ENCODE measurements around the gene LIN28A. TPM values are rescaled to one million over a fixed set of nuclear protein-coding genes. Genes with fewer than 3 reads are reported as not detected.
"Not testable (repeated sequence)": the region's sequence is repeated elsewhere in the genome, so short reads cannot be mapped to it uniquely, and the experiment has no call there.

The LIN28A gene
- total RNA-seq, 1 donor from 2014 or later = 43.7 TPM

DNA sequence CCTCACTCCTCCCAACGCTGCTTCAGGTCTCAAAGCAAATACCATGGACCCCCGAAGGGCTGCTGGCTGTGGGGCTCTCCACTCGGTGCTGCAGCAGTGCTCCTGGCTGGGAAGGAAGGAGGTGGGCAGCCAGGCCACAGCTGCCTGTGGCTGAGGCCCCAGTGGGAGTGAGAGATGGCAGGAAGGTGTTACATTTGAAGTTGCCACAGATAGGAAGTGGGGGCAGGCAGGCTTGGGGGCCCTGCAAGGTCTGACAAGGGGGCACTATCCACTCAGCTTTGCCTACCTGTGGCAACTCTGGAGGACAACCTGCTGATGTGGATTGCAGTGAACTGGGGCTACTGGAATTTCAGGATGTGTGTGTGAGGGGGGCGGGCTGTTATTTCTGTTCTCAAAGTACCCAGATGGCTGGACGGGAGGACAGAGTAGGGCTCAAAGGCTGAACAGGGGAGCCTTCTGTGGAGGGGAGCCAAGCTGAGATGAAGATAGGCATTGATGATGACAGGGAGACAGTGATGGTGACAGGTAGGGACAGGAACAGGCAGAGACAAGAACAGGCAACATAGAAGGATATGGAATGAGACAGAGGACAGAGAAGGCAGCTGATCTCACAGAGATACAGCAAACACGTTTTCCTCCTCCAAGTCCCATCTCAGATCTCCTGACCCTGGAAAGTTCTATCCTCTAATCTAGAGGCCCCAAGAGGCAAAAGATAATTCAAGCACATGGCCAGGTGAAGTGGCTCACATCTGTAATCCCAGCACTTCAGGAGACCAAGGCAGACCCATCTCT lies 39.8 kb upstream of the LIN28A start:
- H3K27me3 ChIP-seq (ENCODE audit: insufficient read depth, low read length) = no peaks in the 10 kb centered on the region
- H3K36me3 Mint-ChIP-seq (ENCODE audit: low read depth, unreplicated experiment) = no peaks in the 10 kb centered on the region
- no peaks in the 10 kb centered on the region for H3K9me3 ChIP-seq (ENCODE audit: insufficient read depth, low read depth, low read length)
- TF ChIP-seq EZH2 (IDR thresholded peaks at IDR 0.05; ENCODE audit: insufficient read depth, low read length) (no peak), CTCF (IDR thresholded peaks at IDR 0.05; ENCODE audit: insufficient read depth, low read depth, low read length) (no peak)
- H3K79me2 ChIP-seq (ENCODE audit: insufficient read depth, low read length) = no peaks in the 10 kb centered on the region
- no peak for DNase-seq (ENCODE audit: low read depth)
- H2AFZ ChIP-seq (ENCODE audit: low read depth, low read length) = no peak overlapping the region
- no peaks in the 10 kb centered on the region for H3K9me3 Mint-ChIP-seq (ENCODE audit: unreplicated experiment)
- peaks cover 22% of the 10 kb centered on the region for H3K4me1 Mint-ChIP-seq (ENCODE audit: low read depth, unreplicated experiment)
- no peak overlapping the region for H3K4me2 ChIP-seq (ENCODE audit: low read length)
- peaks cover 17% of the 10 kb centered on the region for H3K27me3 Mint-ChIP-seq (ENCODE audit: low read depth, unreplicated experiment)
- H3K4me1 ChIP-seq (ENCODE audit: insufficient read depth, low read length) = peaks cover 12% of the 10 kb centered on the region
- no peak overlapping the region for H3K27ac ChIP-seq (ENCODE audit: low read depth, low read length)
- no peak overlapping the region for H3K4me3 Mint-ChIP-seq (ENCODE audit: unreplicated experiment)
- H3K9ac ChIP-seq (ENCODE audit: low read length) = no peak overlapping the region
- H3K27ac Mint-ChIP-seq (ENCODE audit: unreplicated experiment) = no peak overlapping the region
- FAIRE-seq = no peak
- H4K20me1 ChIP-seq (ENCODE audit: insufficient read depth, low read length) = no peaks in the 10 kb centered on the region
- no peaks in the 10 kb centered on the region for H3K36me3 ChIP-seq (ENCODE audit: insufficient read depth, low read length)
- H3K4me3 ChIP-seq (ENCODE audit: insufficient read depth, low read depth, low read length) = no peak overlapping the region

DNA sequence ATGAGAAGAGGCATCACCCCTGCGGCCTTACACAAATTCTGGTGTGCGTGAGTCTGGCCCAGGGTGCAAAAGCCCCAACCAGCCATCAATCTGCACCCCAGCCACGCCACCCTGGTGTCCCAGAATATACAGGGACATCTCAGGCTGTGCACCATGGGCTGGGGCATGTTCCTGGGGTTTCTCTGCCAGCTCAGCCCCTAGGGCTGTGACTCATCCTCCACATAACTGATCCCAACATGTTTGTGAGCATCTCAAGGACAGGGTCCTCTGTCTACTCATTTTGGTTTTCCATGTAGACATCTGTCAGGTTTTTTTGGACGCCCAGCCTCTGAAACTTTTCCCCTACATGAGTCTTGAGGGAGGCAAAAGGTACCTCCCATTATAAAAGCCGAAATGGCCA lies 38.6 kb upstream of the LIN28A start:
- Histone ChIP-seq H3K4me1 (ENCODE audit: insufficient read depth, low read length) (peaks cover 12% of the 10 kb centered on the region), H4K20me1 (ENCODE audit: insufficient read depth, low read length) (no peaks in the 10 kb centered on the region), H3K9me3 (ENCODE audit: insufficient read depth, low read depth, low read length) (no peaks in the 10 kb centered on the region), H3K4me3 (ENCODE audit: insufficient read depth, low read depth, low read length) (no peak overlapping the region), H3K36me3 (ENCODE audit: insufficient read depth, low read length) (no peaks in the 10 kb centered on the region), H3K9ac (ENCODE audit: low read length) (no peak overlapping the region), H3K27me3 (ENCODE audit: insufficient read depth, low read length) (no peaks in the 10 kb centered on the region), H3K4me2 (ENCODE audit: low read length) (no peak overlapping the region), H2AFZ (ENCODE audit: low read depth, low read length) (no peak overlapping the region), H3K27ac (ENCODE audit: low read depth, low read length) (no peak overlapping the region), H3K79me2 (ENCODE audit: insufficient read depth, low read length) (no peaks in the 10 kb centered on the region)
- no peaks in the 10 kb centered on the region for H3K9me3 Mint-ChIP-seq (ENCODE audit: unreplicated experiment)
- DNase-seq (ENCODE audit: low read depth) (no peak), FAIRE-seq (no peak)
- H3K36me3 Mint-ChIP-seq (ENCODE audit: low read depth, unreplicated experiment) = no peaks in the 10 kb centered on the region
- H3K4me1 Mint-ChIP-seq (ENCODE audit: low read depth, unreplicated experiment) = peaks cover 25% of the 10 kb centered on the region
- H3K27ac Mint-ChIP-seq (ENCODE audit: unreplicated experiment) = no peak overlapping the region
- no peak for TF ChIP-seq CTCF (IDR thresholded peaks at IDR 0.05; ENCODE audit: insufficient read depth, low read depth, low read length)
- H3K27me3 Mint-ChIP-seq (ENCODE audit: low read depth, unreplicated experiment) = peaks cover 14% of the 10 kb centered on the region
- H3K4me3 Mint-ChIP-seq (ENCODE audit: unreplicated experiment) = no peak overlapping the region

- peaks cover 14% of the 10 kb centered on the region for H3K27me3 Mint-ChIP-seq (ENCODE audit: low read depth, unreplicated experiment)
- not testable (repeated sequence) for H3K9me3 ChIP-seq (ENCODE audit: insufficient read depth, low read depth, low read length); H3K79me2 ChIP-seq (ENCODE audit: insufficient read depth, low read length); H3K4me3 Mint-ChIP-seq (ENCODE audit: unreplicated experiment); H3K9ac ChIP-seq (ENCODE audit: low read length); H3K36me3 Mint-ChIP-seq (ENCODE audit: low read depth, unreplicated experiment); H3K9me3 Mint-ChIP-seq (ENCODE audit: unreplicated experiment); H3K27me3 ChIP-seq (ENCODE audit: insufficient read depth, low read length); H3K27ac ChIP-seq (ENCODE audit: low read depth, low read length); DNase-seq (ENCODE audit: low read depth); FAIRE-seq; H3K4me3 ChIP-seq (ENCODE audit: insufficient read depth, low read depth, low read length); H3K36me3 ChIP-seq (ENCODE audit: insufficient read depth, low read length); H4K20me1 ChIP-seq (ENCODE audit: insufficient read depth, low read length); H2AFZ ChIP-seq (ENCODE audit: low read depth, low read length); H3K27ac Mint-ChIP-seq (ENCODE audit: unreplicated experiment)
- Histone ChIP-seq H3K4me2 (ENCODE audit: low read length) (peak within 1 kb of the TSS; percentile 26), H3K4me1 (ENCODE audit: insufficient read depth, low read length) (peaks cover 12% of the 10 kb centered on the region)
- H3K4me1 Mint-ChIP-seq (ENCODE audit: low read depth, unreplicated experiment) = peaks cover 26% of the 10 kb centered on the region
These were observed 38.0 kb upstream of the LIN28A start, which contains the start of gene ZNF683 for GRCh38 chr1:26372611-26373010. ZNF683 (minus strand) TSS chr1:26372750; CDS start chr1:26368571, 4,179 bp downstream.

Data from astrocyte (in vitro differentiated cells and primary cell).